MCF 10A (cell line): ENCODE data around the gene FLOT1. TPM values are rescaled to one million over a fixed set of nuclear protein-coding genes. Genes with fewer than 3 reads are reported as not detected.

Experiments
- Bru-seq: library from RNA; stranded (reverse); fragments of 400-500 nt; gene quantifications from one replicate; lab custom pipeline; 2021; lab: Mats Ljungman, UMichigan
- BruChase-seq, 2 experiments: library from RNA; stranded (reverse); fragments of 400-500 nt; gene quantifications; one replicate each; lab custom pipeline; 2021; lab: Mats Ljungman, UMichigan
- BruUV-seq: library from RNA; stranded (reverse); fragments of 400-500 nt; replicated peaks from 2 replicates; lab custom pipeline; 2021; lab: Mats Ljungman, UMichigan
- CTCF ChIA-PET: fragments of 300-600 bp; sonication (Branson Sonifier 250); formaldehyde crosslinking; extraction: SDS; loops from one replicate; lab custom pipeline; 2021; ENCODE audit warnings: antibody characterized with exemption, inconsistent platforms; lab: Yijun Ruan, JAX
- POLR2A ChIA-PET: fragments of 300-600, 350-650 bp; sonication (Branson Sonifier 250); formaldehyde crosslinking; extraction: SDS; loops from one replicate; lab custom pipeline; 2020; ENCODE audit warnings: antibody characterized with exemption, inconsistent platforms; lab: Yijun Ruan, JAX
- DNase-seq: peaks from one replicate; pipeline ENCODE4 v3.0.0-alpha.2; 2018; ENCODE audit not compliant: unreplicated experiment
- H3K27ac Mint-ChIP-seq: one replicate; pipeline ENCODE4 v1.8.0; 2022; ENCODE audit warnings: mild to moderate bottlenecking, low read depth, mixed read lengths; ENCODE audit not compliant: unreplicated experiment
- H3K27me3 Mint-ChIP-seq: one replicate; pipeline ENCODE4 v1.8.0; 2022; ENCODE audit warnings: mixed read lengths; ENCODE audit not compliant: insufficient read depth, unreplicated experiment
- H3K36me3 Mint-ChIP-seq: one replicate; pipeline ENCODE4 v1.8.0; 2022; ENCODE audit warnings: mild to moderate bottlenecking, moderate library complexity, mixed read lengths; ENCODE audit not compliant: insufficient read depth, unreplicated experiment
- H3K4me1 Mint-ChIP-seq: one replicate; pipeline ENCODE4 v1.8.0; 2022; ENCODE audit warnings: mixed read lengths; ENCODE audit not compliant: insufficient read depth, unreplicated experiment
- H3K4me3 Mint-ChIP-seq: one replicate; pipeline ENCODE4 v1.8.0; 2022; ENCODE audit warnings: mild to moderate bottlenecking, moderate library complexity, mixed read lengths; ENCODE audit not compliant: unreplicated experiment
- H3K9me3 Mint-ChIP-seq: one replicate; pipeline ENCODE4 v1.8.0; 2022; ENCODE audit warnings: mixed read lengths; ENCODE audit not compliant: unreplicated experiment
- intact Hi-C: fragments of 100-400 bp; cut with micrococcal nuclease; formaldehyde crosslinking; loops from 2 replicates; pipeline ENCODE4 v1.14.1; 2022
- long read RNA-seq: library from polyadenylated mRNA; stranded (forward); transcript quantifications from one replicate; pipeline ENCODE4 v2.0.0, GENCODE V29; 2022
- total RNA-seq: library from RNA; stranded (reverse); gene quantifications from 2 replicates; pipeline ENCODE4 v1.2.3, GENCODE V29; 2022
- TF ChIP-seq, protein P1 (sequence below): fragments of 200-600 bp; IDR thresholded peaks from one replicate; pipeline ENCODE4 v1.8.0; 2022; ENCODE audit warnings: antibody characterized with exemption, mild to moderate bottlenecking; ENCODE audit not compliant: unreplicated experiment

FLOT1 gene, protein sequence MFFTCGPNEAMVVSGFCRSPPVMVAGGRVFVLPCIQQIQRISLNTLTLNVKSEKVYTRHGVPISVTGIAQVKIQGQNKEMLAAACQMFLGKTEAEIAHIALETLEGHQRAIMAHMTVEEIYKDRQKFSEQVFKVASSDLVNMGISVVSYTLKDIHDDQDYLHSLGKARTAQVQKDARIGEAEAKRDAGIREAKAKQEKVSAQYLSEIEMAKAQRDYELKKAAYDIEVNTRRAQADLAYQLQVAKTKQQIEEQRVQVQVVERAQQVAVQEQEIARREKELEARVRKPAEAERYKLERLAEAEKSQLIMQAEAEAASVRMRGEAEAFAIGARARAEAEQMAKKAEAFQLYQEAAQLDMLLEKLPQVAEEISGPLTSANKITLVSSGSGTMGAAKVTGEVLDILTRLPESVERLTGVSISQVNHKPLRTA
- total RNA-seq (61.8 and 73.7 TPM in 2 replicates), Bru-seq, nascent RNA (percentile 78 among the genes with signal in this experiment), BruChase-seq, experiment 1, labeled RNA remaining after a 6-hour chase (percentile 75 among the genes with signal in this experiment), BruChase-seq, experiment 2, labeled RNA remaining after a 2-hour chase (percentile 69 among the genes with signal in this experiment)
- long read RNA-seq, transcript FLOT1-201 (13 exons, 1,912 nt): major isoform, 107 of 231 reads
- long read RNA-seq, partial matches to known transcripts: 75 of 231 reads
- long read RNA-seq, other reads (novel, unspliced or antisense): 49 of 231 reads

DNA sequence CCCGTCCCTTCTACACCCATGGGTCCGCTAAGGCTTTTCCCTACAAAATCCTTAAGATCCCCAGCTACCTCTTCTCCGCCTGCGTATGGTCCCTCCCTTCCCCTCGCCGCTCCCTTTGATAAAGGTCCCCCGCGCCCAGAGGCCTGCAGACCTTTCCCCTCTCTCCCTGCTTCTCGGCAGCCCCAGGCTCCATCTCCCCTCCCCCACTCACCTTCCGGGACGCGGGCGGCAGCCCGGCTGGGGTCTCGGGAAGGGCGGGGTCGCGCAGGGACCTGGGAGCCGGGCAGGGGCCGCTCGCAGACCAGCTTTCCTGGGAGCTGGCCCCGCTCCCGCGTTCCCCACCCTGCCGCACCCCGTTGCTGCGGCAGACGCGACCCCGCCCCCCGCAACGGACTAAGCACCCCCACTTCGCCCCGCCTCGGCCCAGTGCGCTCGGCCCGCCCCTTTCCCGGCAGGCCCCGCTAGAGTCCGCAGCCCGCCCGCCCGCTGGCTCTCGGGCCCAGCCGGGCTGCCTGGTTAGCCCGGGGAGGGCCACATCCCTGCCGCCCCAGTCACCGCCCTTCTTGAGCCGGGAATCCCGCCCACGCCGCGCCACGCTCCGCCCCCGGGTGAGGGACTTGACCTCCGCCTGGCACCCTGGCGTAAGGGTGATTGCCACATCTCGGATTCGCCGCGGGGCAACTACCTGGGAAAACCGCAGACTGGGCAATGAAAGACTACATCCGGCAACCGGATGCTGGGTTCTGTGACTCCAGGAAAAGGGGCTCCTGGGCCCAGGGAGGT is at the start of gene FLOT1:
Gene FLOT1 (minus strand): TSS at position 372 of the 783 bp plus-strand sequence. CDS start 498 bp downstream, outside the sequence.
- peak; percentile 99 for DNase-seq
- TF ChIP-seq, protein P1, sequence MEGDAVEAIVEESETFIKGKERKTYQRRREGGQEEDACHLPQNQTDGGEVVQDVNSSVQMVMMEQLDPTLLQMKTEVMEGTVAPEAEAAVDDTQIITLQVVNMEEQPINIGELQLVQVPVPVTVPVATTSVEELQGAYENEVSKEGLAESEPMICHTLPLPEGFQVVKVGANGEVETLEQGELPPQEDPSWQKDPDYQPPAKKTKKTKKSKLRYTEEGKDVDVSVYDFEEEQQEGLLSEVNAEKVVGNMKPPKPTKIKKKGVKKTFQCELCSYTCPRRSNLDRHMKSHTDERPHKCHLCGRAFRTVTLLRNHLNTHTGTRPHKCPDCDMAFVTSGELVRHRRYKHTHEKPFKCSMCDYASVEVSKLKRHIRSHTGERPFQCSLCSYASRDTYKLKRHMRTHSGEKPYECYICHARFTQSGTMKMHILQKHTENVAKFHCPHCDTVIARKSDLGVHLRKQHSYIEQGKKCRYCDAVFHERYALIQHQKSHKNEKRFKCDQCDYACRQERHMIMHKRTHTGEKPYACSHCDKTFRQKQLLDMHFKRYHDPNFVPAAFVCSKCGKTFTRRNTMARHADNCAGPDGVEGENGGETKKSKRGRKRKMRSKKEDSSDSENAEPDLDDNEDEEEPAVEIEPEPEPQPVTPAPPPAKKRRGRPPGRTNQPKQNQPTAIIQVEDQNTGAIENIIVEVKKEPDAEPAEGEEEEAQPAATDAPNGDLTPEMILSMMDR: no peak
- CTCF ChIA-PET: interaction anchor here (0.6 to 3.6 kb wide), 7 partner anchors 12 to 986 kb away, joined by 3 to 35 read pairs (median 4); no protein-coding TSS in a partner anchor
- no TSS peak for BruUV-seq
- intact Hi-C loops: loop anchor here (1.0 to 5.0 kb wide), 5 partner anchors 78 to 345 kb away; partner anchors contain the start of gene DDR1
- Mint-ChIP-seq H3K9me3 (no peaks in the 10 kb centered on the region), H3K27ac (peak within 1 kb of the TSS; percentile 90), H3K4me3 (peak within 1 kb of the TSS; percentile 91), H3K4me1 (peaks cover 38% of the 10 kb centered on the region), H3K36me3 (peaks cover 64% of the 10 kb centered on the region), H3K27me3 (no peaks in the 10 kb centered on the region)
- POLR2A ChIA-PET: interaction anchor here (0.5 to 9.2 kb wide), 25 partner anchors 10 to 237 kb away, joined by 3 to 159 read pairs (median 5); partner anchors contain the start of genes DDR1, DHX16 and VARS2

DNA sequence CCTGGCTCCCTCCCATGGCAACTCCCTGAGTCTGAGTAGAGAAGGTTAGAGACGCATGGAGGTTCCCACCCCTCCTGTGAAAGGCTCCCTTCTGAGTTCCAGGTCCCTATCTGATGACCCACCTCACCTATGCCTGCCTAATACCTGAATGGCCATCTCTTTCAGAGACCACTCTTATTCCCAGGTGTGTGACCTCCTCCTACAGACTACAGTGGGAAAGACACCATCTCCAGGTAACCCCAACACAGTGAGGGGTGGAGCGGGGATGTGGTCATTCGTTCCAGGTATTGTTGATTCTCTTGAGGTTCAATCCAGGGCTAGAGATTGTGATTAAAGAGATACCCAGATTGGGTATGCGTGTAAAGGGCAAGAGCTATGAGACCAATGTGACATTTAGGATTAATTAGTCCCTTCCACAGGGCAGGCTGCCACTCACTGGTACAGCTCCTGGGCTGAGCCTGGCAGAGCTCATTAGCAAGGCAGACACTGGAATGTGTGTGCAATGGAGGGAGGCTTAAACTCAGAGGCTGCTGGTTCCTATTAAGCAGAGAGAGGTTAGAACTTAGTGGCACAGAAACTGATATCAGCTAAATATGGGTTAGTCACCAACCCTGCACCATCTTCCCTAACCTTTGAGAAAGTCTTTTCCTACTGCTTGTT is 48.4 kb upstream of the FLOT1 start:
- no peak overlapping the region for H3K4me3 Mint-ChIP-seq
- peaks cover 6% of the 10 kb centered on the region for H3K4me1 Mint-ChIP-seq
- H3K27ac Mint-ChIP-seq: no peak overlapping the region
- BruUV-seq: no TSS peak
- ChIA-PET POLR2A (interaction anchor here (1.5 kb wide), 1 partner anchor 9 kb away, joined by 4 read pairs; no protein-coding TSS in a partner anchor), CTCF (interaction anchor here (0.6 to 1.1 kb wide), 6 partner anchors 19 to 342 kb away, joined by 3 to 4 read pairs (median 3); no protein-coding TSS in a partner anchor)
- no peak for DNase-seq
- TF ChIP-seq, protein P1: no peak
- no peaks in the 10 kb centered on the region for H3K27me3 Mint-ChIP-seq
- H3K36me3 Mint-ChIP-seq: no peaks in the 10 kb centered on the region
- H3K9me3 Mint-ChIP-seq: no peaks in the 10 kb centered on the region
- intact Hi-C loops: no loop called here

DNA sequence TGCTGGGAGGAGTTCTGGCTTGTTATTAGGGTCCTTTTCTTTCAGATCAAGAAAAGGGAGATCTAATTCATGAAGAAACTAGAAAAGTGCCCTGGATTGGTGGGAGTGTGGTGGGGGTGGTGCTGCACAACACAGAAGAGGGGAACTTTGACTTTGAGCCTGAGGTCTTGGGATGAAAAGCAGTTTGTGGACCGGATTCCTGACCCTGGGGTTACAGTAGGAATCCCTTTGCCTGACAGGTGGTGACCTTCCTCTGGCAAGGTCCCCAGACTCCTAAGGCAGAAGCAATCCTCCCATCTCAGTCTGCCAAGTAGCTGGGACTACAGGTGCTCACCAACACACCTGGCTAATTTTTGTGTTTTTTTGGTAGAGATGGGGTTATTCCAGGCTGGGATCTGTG is 47.1 kb upstream of the FLOT1 start:
- Mint-ChIP-seq H3K4me3 (no peak overlapping the region), H3K27ac (no peak overlapping the region), H3K36me3 (no peaks in the 10 kb centered on the region), H3K9me3 (no peaks in the 10 kb centered on the region), H3K27me3 (no peaks in the 10 kb centered on the region), H3K4me1 (peaks cover 11% of the 10 kb centered on the region)
- TF ChIP-seq, protein P1: no peak
- intact Hi-C loops: no loop called here
- no TSS peak for BruUV-seq
- CTCF ChIA-PET: interaction anchor here (0.6 to 1.0 kb wide), 2 partner anchors 49 to 126 kb away, joined by 3 read pairs; no protein-coding TSS in a partner anchor
- no peak for DNase-seq
- POLR2A ChIA-PET: interaction anchor here (0.8 to 1.5 kb wide), 3 partner anchors 8 to 19 kb away, joined by 4 read pairs; no protein-coding TSS in a partner anchor
